ENCODE data around the gene UBE2F. TPM values are rescaled to one million over a fixed set of nuclear protein-coding genes. Genes with fewer than 3 reads are reported as not detected.

The UBE2F gene
- total and polyA plus RNA-seq, 2 of the 13 experiments (the other 11 are each of a cell fraction or from before 2014, with no cell fraction given): 35.4 to 73.1 TPM

DNA sequence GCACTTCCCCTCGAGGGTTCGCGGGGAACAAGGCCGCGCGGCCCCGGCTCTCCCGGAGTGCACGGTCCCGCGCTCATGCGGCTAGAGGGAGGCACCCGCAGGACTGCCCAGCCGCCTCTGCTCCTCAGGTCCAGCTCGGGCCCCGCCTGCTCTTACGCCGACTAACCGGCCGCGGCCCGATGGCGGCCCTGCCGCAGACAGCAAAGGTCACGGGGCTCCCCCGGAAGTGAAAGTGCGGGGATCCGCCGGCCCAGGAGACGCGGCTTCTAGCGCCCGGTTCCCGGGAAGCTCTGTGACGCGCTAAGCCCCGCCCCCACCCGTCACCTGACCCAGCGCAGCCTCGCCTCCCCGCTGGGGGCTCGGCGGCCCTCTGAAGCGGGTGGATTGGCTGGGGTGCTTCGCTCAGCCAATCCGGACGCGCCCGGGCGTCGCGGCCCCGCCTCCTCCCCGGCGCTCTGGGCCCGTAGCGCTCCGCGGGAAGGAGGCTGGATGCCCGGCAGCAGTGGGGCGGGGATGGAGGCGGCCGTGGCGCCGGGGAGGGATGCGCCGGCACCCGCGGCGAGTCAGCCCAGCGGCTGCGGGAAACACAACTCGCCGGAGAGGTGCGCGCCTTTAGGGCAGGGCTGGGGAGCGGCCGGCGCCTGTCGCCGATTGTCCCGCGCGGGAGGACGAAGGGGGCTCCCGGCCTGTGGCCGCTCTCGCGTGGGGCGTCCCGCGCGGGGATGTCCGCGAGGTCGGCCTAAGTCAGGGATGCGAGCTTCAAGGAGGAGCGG lies 93.9 kb downstream of the UBE2F start, which contains the start of gene SCLY (continued):
- TF ChIP-seq, protein P1, sequence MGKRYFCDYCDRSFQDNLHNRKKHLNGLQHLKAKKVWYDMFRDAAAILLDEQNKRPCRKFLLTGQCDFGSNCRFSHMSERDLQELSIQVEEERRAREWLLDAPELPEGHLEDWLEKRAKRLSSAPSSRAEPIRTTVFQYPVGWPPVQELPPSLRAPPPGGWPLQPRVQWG (CRISPR knock-in tag; IDR thresholded peaks at IDR 0.05; ENCODE audit: borderline replicate concordance, low read depth): no peak
- TF ChIP-seq TFDP1 (CRISPR knock-in tag; IDR thresholded peaks at IDR 0.05; ENCODE audit: borderline replicate concordance) (peak; percentile 48; the same call in 1 of the 2 replicates), ZNF770 (CRISPR knock-in tag; IDR thresholded peaks at IDR 0.05) (peak; percentile 75), ZFP1 (CRISPR knock-in tag; IDR thresholded peaks at IDR 0.05) (peak; percentile 60; the same call in 1 of the 2 replicates), CREM (IDR thresholded peaks at IDR 0.05) (peak; percentile 72), CREM (CRISPR knock-in tag; IDR thresholded peaks at IDR 0.05) (no peak), ZNF546 (CRISPR knock-in tag; conservative IDR thresholded peaks at IDR 0.05) (peak; percentile 43; the same call in 1 of the 2 replicates), MED13 (CRISPR knock-in tag; IDR thresholded peaks at IDR 0.05) (peak; percentile 39; the same call in 1 of the 2 replicates), GPBP1L1 (CRISPR knock-in tag; IDR thresholded peaks at IDR 0.05) (no peak), NR2F6 (IDR thresholded peaks at IDR 0.05) (peak; percentile 59), NR2F6 (CRISPR knock-in tag; IDR thresholded peaks at IDR 0.05) (peak; percentile 90), SNAI1 (CRISPR knock-in tag; IDR thresholded peaks at IDR 0.05; ENCODE audit: borderline replicate concordance) (peak; percentile 96; the same call in 1 of the 2 replicates), ZSCAN30 (CRISPR knock-in tag; IDR thresholded peaks at IDR 0.05) (peak; percentile 95; the same call in 1 of the 2 replicates), ZNF790 (CRISPR knock-in tag; IDR thresholded peaks at IDR 0.05; ENCODE audit: borderline replicate concordance) (peak; percentile 98), ZNF326 (CRISPR knock-in tag; IDR thresholded peaks at IDR 0.05; ENCODE audit: borderline replicate concordance) (0 out of 2 replicates have a peak, but pooled peaks have one; percentile 42), TCF7 (IDR thresholded peaks at IDR 0.05; ENCODE audit: low read depth) (no peak), ZNF329 (CRISPR knock-in tag; IDR thresholded peaks at IDR 0.05; ENCODE audit: low read depth) (0 out of 2 replicates have a peak, but pooled peaks have one; percentile 24), ZNF7 (CRISPR knock-in tag; IDR thresholded peaks at IDR 0.05) (peak; percentile 47; the same call in 1 of the 2 replicates), PHF8 (CRISPR knock-in tag; IDR thresholded peaks at IDR 0.05) (peak; percentile 100)
- TF ChIP-seq, protein P2, sequence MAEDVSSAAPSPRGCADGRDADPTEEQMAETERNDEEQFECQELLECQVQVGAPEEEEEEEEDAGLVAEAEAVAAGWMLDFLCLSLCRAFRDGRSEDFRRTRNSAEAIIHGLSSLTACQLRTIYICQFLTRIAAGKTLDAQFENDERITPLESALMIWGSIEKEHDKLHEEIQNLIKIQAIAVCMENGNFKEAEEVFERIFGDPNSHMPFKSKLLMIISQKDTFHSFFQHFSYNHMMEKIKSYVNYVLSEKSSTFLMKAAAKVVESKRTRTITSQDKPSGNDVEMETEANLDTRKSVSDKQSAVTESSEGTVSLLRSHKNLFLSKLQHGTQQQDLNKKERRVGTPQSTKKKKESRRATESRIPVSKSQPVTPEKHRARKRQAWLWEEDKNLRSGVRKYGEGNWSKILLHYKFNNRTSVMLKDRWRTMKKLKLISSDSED (CRISPR knock-in tag; IDR thresholded peaks at IDR 0.05): no peak
- TF ChIP-seq, protein P3, sequence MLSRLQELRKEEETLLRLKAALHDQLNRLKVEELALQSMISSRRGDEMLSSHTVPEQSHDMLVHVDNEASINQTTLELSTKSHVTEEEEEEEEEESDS (CRISPR knock-in tag; IDR thresholded peaks at IDR 0.05; ENCODE audit: borderline replicate concordance): no peak
